IPS DF 6.9 (cell line): ENCODE results near the gene SGMS2.
"Not testable (repeated sequence)": the region's sequence is repeated elsewhere in the genome, so short reads cannot be mapped to it uniquely, and the experiment has no call there.

Experiments
- DNase-seq: peaks from one replicate; pipeline ENCODE4 v3.0.0-alpha.2; 2013; ENCODE audit warnings: low read depth, low spot score
- H3K27ac ChIP-seq: one replicate; pipeline ENCODE4 v1.5.1; 2013; ENCODE audit warnings: low read length, control low read depth
- H3K27me3 ChIP-seq: 2 replicates; pipeline ENCODE4 v1.6.1; 2013; ENCODE audit warnings: mild to moderate bottlenecking, low read length; ENCODE audit not compliant: control insufficient read depth, insufficient read depth
- H3K36me3 ChIP-seq: 2 replicates; pipeline ENCODE4 v1.6.1; 2013; ENCODE audit warnings: low read length; ENCODE audit not compliant: control insufficient read depth, insufficient read depth
- H3K4me1 ChIP-seq: 2 replicates; pipeline ENCODE4 v1.6.1; 2013; ENCODE audit warnings: low read length; ENCODE audit not compliant: control insufficient read depth, insufficient read depth
- H3K4me3 ChIP-seq: 2 replicates; pipeline ENCODE4 v1.5.1; 2013; ENCODE audit warnings: mild to moderate bottlenecking, low read length
- H3K9me3 ChIP-seq: 2 replicates; pipeline ENCODE4 v1.6.1; 2013; ENCODE audit warnings: low read length, inconsistent platforms; ENCODE audit not compliant: control insufficient read depth, insufficient read depth
- WGBS: extraction: QIAGEN DNeasy Blood & Tissue Kit; methylation state at CpG from one replicate; pipeline ENCODE4 v1.1.7; 2013; ENCODE audit warnings: mixed read lengths, missing lambda C conversion rate; ENCODE audit not compliant: insufficient read length, insufficient coverage; 5-methylcytosine and 5-hydroxymethylcytosine counted together

The SGMS2 gene

DNA sequence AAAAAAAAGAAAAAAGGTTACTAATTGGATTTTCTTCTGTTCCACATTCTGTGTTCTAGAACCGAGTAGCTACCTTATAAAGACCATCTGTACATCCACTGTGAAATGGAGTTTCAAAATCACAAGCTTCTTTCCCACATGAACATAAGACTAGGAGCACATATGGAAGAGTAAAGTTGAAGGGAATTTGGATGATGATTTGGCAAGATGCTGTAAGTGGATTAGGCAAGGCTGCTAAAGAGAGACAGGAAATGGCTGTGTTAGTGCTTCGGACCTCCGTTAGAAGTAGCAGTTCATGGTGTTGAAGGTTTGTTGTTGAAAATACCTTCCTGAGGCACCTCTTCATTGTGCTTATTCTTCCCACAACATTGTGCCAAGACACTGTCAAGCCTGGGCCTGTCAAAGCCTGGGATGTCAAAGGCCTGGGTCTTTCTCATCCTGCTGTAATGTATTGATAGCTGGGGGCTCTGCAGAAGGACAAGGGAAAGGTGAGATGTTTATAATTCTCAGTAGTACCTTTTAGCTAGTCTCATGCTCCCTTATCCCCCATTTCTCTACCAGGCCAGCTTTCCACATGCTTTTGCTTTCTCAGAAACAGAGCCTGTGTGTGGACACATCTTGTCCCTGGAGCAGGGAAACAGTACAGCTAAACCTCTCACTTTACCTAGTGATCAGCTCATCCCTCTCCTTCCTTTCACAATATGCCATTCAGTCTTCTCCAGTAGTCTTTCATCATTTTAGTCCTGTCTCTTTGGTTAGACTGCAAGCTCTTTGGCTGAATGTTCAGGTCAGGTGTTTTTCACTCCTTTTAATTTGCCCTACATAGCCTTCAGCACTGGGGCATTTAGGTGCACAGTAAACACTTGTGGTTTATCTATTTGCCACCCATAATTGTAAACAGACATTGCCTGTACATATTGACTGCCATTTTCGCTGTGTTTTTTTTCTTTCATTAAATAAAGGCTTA lies 68.7 kb downstream of the SGMS2 start:
- WGBS = no CpG with 5 or more reads among the region's 4 CpGs
- H3K4me3 ChIP-seq = no peak overlapping the region
- DNase-seq = no peak

DNA sequence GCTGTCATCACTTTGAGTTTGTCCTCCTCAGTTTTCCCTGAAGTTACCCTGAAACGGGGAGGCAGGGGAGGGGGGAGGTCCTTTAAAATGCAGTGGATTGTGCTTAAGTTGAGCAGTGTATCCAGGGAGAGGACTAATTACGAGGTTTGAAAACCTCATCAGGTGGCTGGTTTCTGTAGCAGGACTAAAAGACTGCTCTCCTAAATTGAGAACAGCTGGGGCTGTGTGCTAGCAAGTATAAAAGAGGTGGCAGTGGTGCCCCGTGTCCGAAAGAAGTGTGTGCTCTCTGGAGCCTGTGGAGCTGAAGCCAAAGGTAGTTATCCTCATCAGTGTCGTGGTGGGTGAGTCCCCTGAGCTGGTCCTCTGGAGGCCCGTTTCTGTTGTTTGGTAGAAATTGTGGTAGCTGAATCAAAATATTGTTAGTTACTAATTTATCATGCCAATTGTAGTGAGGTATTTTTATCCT lies 69.4 kb downstream of the SGMS2 start:
- Histone ChIP-seq H3K4me3 (no peak overlapping the region), H3K9me3 (no peaks in the 10 kb centered on the region; the same call in 1 of the 2 replicates), H3K27me3 (no peaks in the 10 kb centered on the region), H3K36me3 (no peaks in the 10 kb centered on the region), H3K27ac (no peak overlapping the region), H3K4me1 (no peaks in the 10 kb centered on the region)
- no CpG with 5 or more reads among the region's 6 CpGs for WGBS
- no peak for DNase-seq

More for the DNA sequence above, 68.7 kb downstream of the SGMS2 start:
- no peak overlapping the region for H3K27ac ChIP-seq
- H3K4me1 ChIP-seq = no peaks in the 10 kb centered on the region
- H3K27me3 ChIP-seq = no peaks in the 10 kb centered on the region
- H3K9me3 ChIP-seq = no peaks in the 10 kb centered on the region; the same call in 1 of the 2 replicates
- no peaks in the 10 kb centered on the region for H3K36me3 ChIP-seq

DNA sequence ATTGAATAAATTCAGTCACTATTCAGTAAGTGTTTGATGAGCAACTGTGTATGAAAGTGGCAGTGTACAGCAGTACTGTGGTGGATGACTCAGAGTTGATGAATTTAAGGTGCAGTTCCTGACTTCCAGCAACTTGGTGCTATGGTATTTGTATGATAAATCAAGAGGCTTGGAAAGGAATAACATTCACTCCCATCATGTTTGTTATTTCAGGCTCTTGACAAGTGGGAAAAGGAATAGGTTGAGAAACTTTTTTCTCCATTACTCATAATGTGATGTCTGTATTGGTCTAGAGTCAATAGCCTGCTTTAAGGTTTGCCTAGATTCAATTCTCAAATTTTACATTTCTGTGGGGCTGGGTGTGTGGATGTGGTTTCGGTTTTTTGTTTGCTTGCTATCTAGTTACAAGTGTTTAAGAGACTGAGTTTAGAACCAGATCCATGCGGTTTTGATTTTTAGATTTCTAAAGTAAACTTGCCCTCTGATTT lies 71.5 kb downstream of the SGMS2 start:
- no peak for DNase-seq
- Histone ChIP-seq H3K9me3 (no peaks in the 10 kb centered on the region), H3K27ac (no peak overlapping the region), H3K27me3 (no peaks in the 10 kb centered on the region), H3K4me1 (no peaks in the 10 kb centered on the region), H3K4me3 (no peak overlapping the region), H3K36me3 (no peaks in the 10 kb centered on the region)
- no CpG with 5 or more reads among the region's 2 CpGs for WGBS

DNA sequence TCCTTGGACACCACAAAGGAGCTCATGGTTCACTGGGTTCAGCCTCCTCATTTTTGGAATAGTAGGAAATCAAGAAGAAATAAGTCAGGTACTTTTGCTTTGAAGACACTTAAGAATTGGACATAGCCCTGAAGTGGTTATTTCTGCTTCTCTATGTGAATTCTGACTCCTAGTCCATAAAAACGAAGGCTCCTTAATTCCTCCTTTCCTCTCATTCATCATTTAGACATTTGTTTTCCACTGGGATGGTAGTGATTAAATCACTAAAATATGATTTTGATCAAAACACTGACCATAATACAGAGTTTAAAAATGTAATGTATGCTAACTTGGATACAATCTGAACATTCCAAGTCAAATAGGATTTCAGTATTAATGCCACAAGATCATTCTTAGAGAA lies 71.9 kb downstream of the SGMS2 start:
- no peaks in the 10 kb centered on the region for H3K9me3 ChIP-seq

GRCh38 chr4:107897823-107898222 lies 73.1 kb downstream of the SGMS2 start:
- no peaks in the 10 kb centered on the region for H3K27me3 ChIP-seq
- H3K27ac ChIP-seq = no peak overlapping the region
- H3K4me3 ChIP-seq = no peak overlapping the region
- no peaks in the 10 kb centered on the region for H3K4me1 ChIP-seq
- no peak for DNase-seq
- H3K36me3 ChIP-seq = no peaks in the 10 kb centered on the region
- H3K9me3 ChIP-seq = no peaks in the 10 kb centered on the region

More for the DNA sequence above, 71.9 kb downstream of the SGMS2 start:
- WGBS = no CpG with 5 or more reads among the region's 1 CpG
- Histone ChIP-seq H3K36me3 (no peaks in the 10 kb centered on the region), H3K4me3 (no peak overlapping the region), H3K27ac (no peak overlapping the region), H3K4me1 (no peaks in the 10 kb centered on the region), H3K27me3 (no peaks in the 10 kb centered on the region)
- DNase-seq = no peak

- Histone ChIP-seq H3K27me3 (no peaks in the 10 kb centered on the region), H3K27ac (no peak overlapping the region), H3K36me3 (no peaks in the 10 kb centered on the region), H3K4me1 (no peaks in the 10 kb centered on the region), H3K4me3 (no peak overlapping the region), H3K9me3 (no peaks in the 10 kb centered on the region)
- DNase-seq = no peak
- no CpG with 5 or more reads among the region's 4 CpGs for WGBS
Measured at GRCh38 chr4:107900067-107900466, 75.3 kb downstream of the SGMS2 start.

- DNase-seq = no peak
- no CpG with 5 or more reads among the region's 3 CpGs for WGBS
- H3K4me1 ChIP-seq = no peaks in the 10 kb centered on the region
Measured at GRCh38 chr4:107900508-107900907, 75.8 kb downstream of the SGMS2 start.

DNA sequence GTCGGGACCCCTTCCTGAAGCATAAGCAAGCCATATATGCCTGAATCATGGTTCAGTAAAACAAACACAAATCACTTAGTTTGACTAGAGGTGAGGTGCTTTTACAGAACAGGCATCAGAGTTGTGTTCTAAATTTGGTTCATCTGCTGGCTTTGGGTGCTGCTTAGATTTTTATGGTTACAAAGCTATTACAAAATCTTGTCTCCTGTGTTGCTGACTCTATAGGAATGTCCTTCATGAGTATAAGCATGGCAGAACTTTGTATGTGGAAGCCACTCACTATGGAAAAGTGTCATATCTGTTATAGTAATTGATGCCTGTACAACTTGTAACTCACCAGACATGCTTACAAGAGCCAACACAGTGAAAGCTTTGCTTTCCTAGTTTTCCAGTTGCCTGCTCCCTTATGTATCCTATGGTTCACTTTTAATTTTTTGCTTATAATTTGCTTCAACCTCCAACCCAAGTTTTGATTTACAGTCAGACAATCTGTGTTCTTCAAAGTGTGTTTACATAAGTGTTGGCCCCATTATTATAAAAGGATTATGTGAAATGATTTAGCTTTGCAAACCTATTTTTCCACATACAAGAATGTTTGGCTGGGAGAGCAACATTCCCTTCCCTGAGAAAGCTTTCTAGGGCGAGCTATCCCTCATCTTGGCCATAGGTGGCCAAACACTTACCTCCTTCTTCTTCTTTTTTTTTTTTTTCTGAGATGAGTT lies 76.6 kb downstream of the SGMS2 start:
- WGBS = no CpG with 5 or more reads among the region's 2 CpGs
- Histone ChIP-seq H3K4me1 (no peaks in the 10 kb centered on the region), H3K9me3 (no peaks in the 10 kb centered on the region), H3K27me3 (no peaks in the 10 kb centered on the region), H3K27ac (no peak overlapping the region), H3K4me3 (no peak overlapping the region), H3K36me3 (no peaks in the 10 kb centered on the region)
- DNase-seq = no peak

More at GRCh38 chr4:107900508-107900907, 75.8 kb downstream of the SGMS2 start:
- Histone ChIP-seq H3K9me3 (no peaks in the 10 kb centered on the region), H3K27ac (no peak overlapping the region), H3K36me3 (no peaks in the 10 kb centered on the region), H3K27me3 (no peaks in the 10 kb centered on the region), H3K4me3 (no peak overlapping the region)

DNA sequence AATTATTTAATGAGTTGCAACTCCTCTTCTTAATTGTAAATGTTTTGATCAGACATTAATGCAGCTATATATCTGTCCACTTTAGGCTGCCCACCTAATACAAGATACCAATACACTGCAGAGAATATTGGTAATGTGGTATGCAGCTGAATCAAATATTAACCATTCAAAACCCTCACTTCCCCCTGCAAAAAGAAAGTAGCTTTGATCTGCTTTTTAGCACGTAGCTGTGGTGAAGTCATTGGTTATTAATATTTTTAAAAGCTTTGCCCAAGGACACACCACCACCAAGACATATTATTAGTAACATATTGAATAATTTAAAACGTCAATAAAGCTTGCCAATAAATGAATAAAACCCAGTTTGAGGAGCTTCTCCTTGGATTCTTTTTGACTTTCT lies 78.0 kb downstream of the SGMS2 start:
- Histone ChIP-seq H3K27ac (no peak overlapping the region), H3K9me3 (no peaks in the 10 kb centered on the region), H3K36me3 (no peaks in the 10 kb centered on the region), H3K4me3 (no peak overlapping the region), H3K4me1 (no peaks in the 10 kb centered on the region), H3K27me3 (no peaks in the 10 kb centered on the region)
- DNase-seq = no peak
- WGBS = no CpG with 5 or more reads among the region's 2 CpGs

- H3K36me3 ChIP-seq, H3K4me1 ChIP-seq, H3K27ac ChIP-seq, H3K27me3 ChIP-seq, DNase-seq, H3K4me3 ChIP-seq, H3K9me3 ChIP-seq: not testable (repeated sequence)
- WGBS = no CpG with 5 or more reads among the region's 3 CpGs
Measured at GRCh38 chr4:107905082-107905481, 80.3 kb downstream of the SGMS2 start.
